Activated B cell treated with CpG ODN at 0.5 μM for 24 hours (primary cell): ENCODE results near the gene TBL3. TPM values are rescaled to one million over a fixed set of nuclear protein-coding genes. Genes with fewer than 3 reads are reported as not detected.
A peak's percentile ranks its signal among the peaks of the same experiment; 100 is the strongest.
"Not testable (repeated sequence)": the region's sequence is repeated elsewhere in the genome, so short reads cannot be mapped to it uniquely, and the experiment has no call there.

ENCODE experiments used
- ATAC-seq: fragments of 200-7000 bp; cut with Tn5 transposase; one replicate; pipeline ENCODE4 v1.10.0; 2021; ENCODE audit warnings: low read depth, mild to moderate bottlenecking, moderate library complexity
- CTCF ChIA-PET: fragments of 350-600 bp; sonication (Branson Sonifier 250); formaldehyde crosslinking; loops from one replicate; lab custom pipeline; 2021; ENCODE audit warnings: antibody characterized with exemption; lab: Charles Lee
- POLR2A ChIA-PET: fragments of 350-600 bp; sonication (Branson Sonifier 250); formaldehyde crosslinking; loops from one replicate; lab custom pipeline; 2021; ENCODE audit warnings: antibody characterized with exemption; lab: Charles Lee
- DNase-seq: peaks from one replicate; pipeline ENCODE4 v3.0.0; 2022
- H3K27ac Mint-ChIP-seq: one replicate; pipeline ENCODE4 v1.8.0; 2020; ENCODE audit warnings: mixed read lengths
- H3K27me3 Mint-ChIP-seq: one replicate; pipeline ENCODE4 v1.8.0; 2021; ENCODE audit warnings: mixed read lengths
- H3K36me3 Mint-ChIP-seq: one replicate; pipeline ENCODE4 v1.8.0; 2021; ENCODE audit warnings: low read depth, mixed read lengths
- H3K4me1 Mint-ChIP-seq: one replicate; pipeline ENCODE4 v1.8.0; 2021; ENCODE audit warnings: mixed read lengths
- H3K4me3 Mint-ChIP-seq: one replicate; pipeline ENCODE4 v1.8.0; 2020; ENCODE audit warnings: mild to moderate bottlenecking, mixed read lengths
- H3K9me3 Mint-ChIP-seq: one replicate; pipeline ENCODE4 v1.8.0; 2020; ENCODE audit warnings: mixed read lengths
- CTCF ChIP-seq: fragments of 200-600 bp; IDR thresholded peaks from one replicate; pipeline ENCODE4 v1.8.0; 2022; ENCODE audit warnings: antibody characterized with exemption, mild to moderate bottlenecking
- intact Hi-C: fragments of 100-400 bp; cut with micrococcal nuclease; formaldehyde crosslinking; loops from one replicate; pipeline ENCODE4 v1.15.1; 2024
- total RNA-seq: library from RNA; stranded (reverse); gene quantifications from 2 replicates; pipeline ENCODE4 v1.2.3, GENCODE V29; 2022

The TBL3 gene
- total RNA-seq, 1 donor from 2014 or later, result 44.2 TPM

DNA sequence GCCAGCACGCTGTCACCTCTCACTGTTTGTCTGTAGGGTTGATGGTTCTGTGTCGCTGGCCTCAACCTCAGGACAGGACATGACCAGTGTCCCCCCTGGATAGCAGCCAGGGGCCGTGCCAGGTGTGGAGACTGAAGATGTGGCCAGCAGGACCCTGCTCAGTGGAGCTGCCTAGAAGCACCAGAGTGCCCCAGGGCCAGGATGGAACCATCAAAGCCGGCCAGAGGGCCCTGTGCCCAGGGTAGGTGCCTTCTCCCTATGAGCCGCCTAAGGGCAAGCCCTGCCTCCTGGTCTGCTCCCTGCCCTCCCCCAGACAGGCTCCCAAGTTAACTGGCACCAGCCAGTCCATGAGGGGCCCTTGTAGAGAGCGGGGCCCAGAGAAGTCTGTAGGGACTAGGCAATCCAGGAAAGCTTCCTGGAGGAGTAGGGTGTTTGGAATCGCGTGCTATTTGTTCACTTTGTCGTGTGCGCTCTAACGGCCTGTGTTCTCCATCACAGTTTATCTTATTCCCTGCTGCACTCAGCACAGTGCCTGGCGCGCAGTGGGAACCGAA is 13.1 kb upstream of the TBL3 start:
- no peaks in the 10 kb centered on the region for H3K27me3 Mint-ChIP-seq
- ChIA-PET CTCF (no interaction called here), POLR2A (interaction anchor here (2.3 to 9.7 kb wide), 4 partner anchors 13 to 196 kb away, joined by 13 to 351 read pairs (median 38); partner anchors contain the start of genes GFER, MSRB1, NOXO1 and SYNGR3)
- H3K27ac Mint-ChIP-seq, result no peak overlapping the region
- peak overlapping the region; percentile 67 for H3K4me3 Mint-ChIP-seq
- H3K4me1 Mint-ChIP-seq, result peaks cover 44% of the 10 kb centered on the region
- H3K36me3 Mint-ChIP-seq, result peaks cover 35% of the 10 kb centered on the region
- no peak for TF ChIP-seq CTCF
- ATAC-seq (peak; percentile 1), DNase-seq (no peak)
- no peaks in the 10 kb centered on the region for H3K9me3 Mint-ChIP-seq
- intact Hi-C loops, result loop anchor here (1.0 kb wide), 3 partner anchors 15 to 182 kb away; partner anchors contain the start of genes MSRB1, NTHL1 and TSC2

GRCh38 chr16:1959269-1960039 is 12.4 kb upstream of the TBL3 start, which contains the start of gene NDUFB10:
NDUFB10 (plus strand) TSS chr16:1959538; CDS start chr16:1959625, 87 bp downstream.
- Mint-ChIP-seq H3K4me1 (peaks cover 49% of the 10 kb centered on the region), H3K27me3 (no peaks in the 10 kb centered on the region), H3K4me3 (peak within 1 kb of the TSS; percentile 91), H3K27ac (peak within 1 kb of the TSS; percentile 86), H3K36me3 (peaks cover 40% of the 10 kb centered on the region), H3K9me3 (no peaks in the 10 kb centered on the region)
- TF ChIP-seq CTCF, result no peak
- DNase-seq (peak; percentile 96), ATAC-seq (peak; percentile 86)
- POLR2A ChIA-PET, result interaction anchor here (0.9 to 9.7 kb wide), 7 partner anchors 12 to 908 kb away, joined by 3 to 351 read pairs (median 13); partner anchors contain the start of genes GFER, MSRB1, NOXO1 and SYNGR3
- CTCF ChIA-PET, result no interaction called here
- intact Hi-C loops, result loop anchor here (1.0 to 10.0 kb wide), 5 partner anchors 16 to 1195 kb away; partner anchors contain the start of genes MSRB1, NTHL1, RNPS1 and TSC2

GRCh38 chr16:1960665-1961630 is 10.9 kb upstream of the TBL3 start:
- POLR2A ChIA-PET, result interaction anchor here (0.5 to 9.7 kb wide), 13 partner anchors 8 to 1198 kb away, joined by 3 to 351 read pairs (median 5); partner anchors contain the start of genes ECI1, GFER, MSRB1 and NOXO1
- Mint-ChIP-seq H3K27me3 (no peaks in the 10 kb centered on the region), H3K36me3 (peaks cover 45% of the 10 kb centered on the region), H3K4me3 (peak overlapping the region; percentile 91), H3K27ac (peak overlapping the region; percentile 86), H3K4me1 (peaks cover 55% of the 10 kb centered on the region), H3K9me3 (no peaks in the 10 kb centered on the region)
- TF ChIP-seq CTCF, result no peak
- DNase-seq (peak; percentile 25), ATAC-seq (no peak)
- intact Hi-C loops, result loop anchor here (5.0 to 10.0 kb wide), 2 partner anchors 306 to 1194 kb away; partner anchors contain the start of gene RNPS1
- CTCF ChIA-PET, result no interaction called here

GRCh38 chr16:1961651-1962067 is 10.2 kb upstream of the TBL3 start:
- no peak for ATAC-seq

GRCh38 chr16:1962161-1963153 is 9.4 kb upstream of the TBL3 start:
- peaks cover 55% of the 10 kb centered on the region for H3K4me1 Mint-ChIP-seq
- POLR2A ChIA-PET, result interaction anchor here (0.6 to 9.7 kb wide), 6 partner anchors 9 to 1561 kb away, joined by 3 to 351 read pairs (median 4); partner anchors contain the start of genes DECR2, GFER, MSRB1 and NOXO1
- peaks cover 45% of the 10 kb centered on the region for H3K36me3 Mint-ChIP-seq
- intact Hi-C loops, result loop anchor here (5.0 to 10.0 kb wide), 2 partner anchors 305 to 1192 kb away; partner anchors contain the start of gene RNPS1
- peak overlapping the region; percentile 90 for H3K27ac Mint-ChIP-seq
- H3K9me3 Mint-ChIP-seq, ATAC-seq, DNase-seq, CTCF ChIA-PET, H3K27me3 Mint-ChIP-seq: not testable (repeated sequence)
- peak overlapping the region; percentile 92 for H3K4me3 Mint-ChIP-seq

More at GRCh38 chr16:1961651-1962067, 10.2 kb upstream of the TBL3 start:
- Mint-ChIP-seq H3K9me3 (no peaks in the 10 kb centered on the region), H3K36me3 (peaks cover 45% of the 10 kb centered on the region), H3K27me3 (no peaks in the 10 kb centered on the region), H3K27ac (no peak overlapping the region), H3K4me1 (peaks cover 55% of the 10 kb centered on the region), H3K4me3 (peak overlapping the region; percentile 48)
- ChIA-PET CTCF (no interaction called here), POLR2A (interaction anchor here (0.6 to 9.7 kb wide), 6 partner anchors 10 to 1560 kb away, joined by 3 to 351 read pairs (median 4); partner anchors contain the start of genes DECR2, GFER, MSRB1 and NOXO1)
- no peak for DNase-seq
- intact Hi-C loops, result loop anchor here (5.0 to 10.0 kb wide), 2 partner anchors 306 to 1193 kb away; partner anchors contain the start of gene RNPS1
- no peak for TF ChIP-seq CTCF
